ENCODE results near the gene BBX. TPM values are rescaled to one million over a fixed set of nuclear protein-coding genes. Genes with fewer than 3 reads are reported as not detected.

Gene BBX
- total RNA-seq, 1 experiment from 2014 or later: 45.0 TPM

GRCh38 chr3:107817076-107817475 is 294.3 kb downstream of the BBX start:
- POLR2A ChIA-PET: no interaction called here
- CTCF ChIA-PET: interaction anchor here (1.1 kb wide), 1 partner anchor 157 kb away, joined by 6 read pairs; no protein-coding TSS in a partner anchor
- DNase-seq (ENCODE audit: low spot score) (no peak), ATAC-seq (no peak)
- no peaks in the 10 kb centered on the region for H3K27me3 Mint-ChIP-seq (ENCODE audit: low read depth)
- H3K4me1 Mint-ChIP-seq: peaks cover 22% of the 10 kb centered on the region
- H3K27ac Mint-ChIP-seq: no peak overlapping the region
- H3K36me3 Mint-ChIP-seq: no peaks in the 10 kb centered on the region
- H3K4me3 Mint-ChIP-seq: no peak overlapping the region
- H3K9me3 Mint-ChIP-seq: no peaks in the 10 kb centered on the region
- TF ChIP-seq, protein P1, sequence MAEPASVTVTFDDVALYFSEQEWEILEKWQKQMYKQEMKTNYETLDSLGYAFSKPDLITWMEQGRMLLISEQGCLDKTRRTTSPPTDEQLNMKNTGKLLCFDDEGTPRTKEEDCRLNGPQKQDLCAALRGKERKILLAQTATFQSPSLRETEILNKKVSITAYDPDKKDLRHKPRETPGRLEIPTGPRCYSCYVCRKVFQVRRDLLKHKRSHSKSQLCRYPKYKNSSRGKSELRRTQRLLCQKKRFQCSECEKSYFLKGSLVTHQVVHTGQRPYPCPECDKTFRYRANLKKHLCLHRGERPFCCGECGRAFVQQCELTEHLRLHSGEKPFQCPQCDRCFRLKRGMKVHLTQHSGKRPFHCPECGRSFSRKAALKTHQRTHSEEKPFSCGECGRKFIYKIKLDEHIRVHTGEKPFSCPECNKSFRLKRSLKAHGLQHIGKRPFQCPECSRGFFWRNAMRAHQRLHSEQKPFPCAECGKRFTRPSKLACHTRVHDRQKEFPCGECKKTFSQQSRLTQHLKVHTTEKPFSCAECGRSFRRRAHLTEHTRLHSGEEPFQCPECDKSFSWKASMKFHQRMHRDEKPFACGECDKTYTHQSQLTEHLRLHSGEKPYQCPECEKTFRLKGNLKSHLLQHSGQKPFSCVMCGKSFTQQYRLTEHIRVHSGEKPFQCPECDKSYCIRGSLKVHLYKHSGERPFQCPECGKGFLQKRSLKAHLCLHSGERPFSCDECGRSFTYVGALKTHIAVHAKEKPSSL (CRISPR knock-in tag; conservative IDR thresholded peaks at IDR 0.05): no peak
- TF ChIP-seq ATF3 (CRISPR knock-in tag; conservative IDR thresholded peaks at IDR 0.05): no peak
- TF ChIP-seq NFATC4 (CRISPR knock-in tag; IDR thresholded peaks at IDR 0.05): no peak
- TF ChIP-seq HMGXB4 (CRISPR knock-in tag; IDR thresholded peaks at IDR 0.05): no peak
- no peak for TF ChIP-seq FOXK1 (CRISPR knock-in tag; IDR thresholded peaks at IDR 0.05)
- TF ChIP-seq ATF6 (CRISPR knock-in tag; IDR thresholded peaks at IDR 0.05): no peak
- no peak for TF ChIP-seq ZNF396 (CRISPR knock-in tag; IDR thresholded peaks at IDR 0.05; ENCODE audit: borderline replicate concordance)
- TF ChIP-seq, protein P2, sequence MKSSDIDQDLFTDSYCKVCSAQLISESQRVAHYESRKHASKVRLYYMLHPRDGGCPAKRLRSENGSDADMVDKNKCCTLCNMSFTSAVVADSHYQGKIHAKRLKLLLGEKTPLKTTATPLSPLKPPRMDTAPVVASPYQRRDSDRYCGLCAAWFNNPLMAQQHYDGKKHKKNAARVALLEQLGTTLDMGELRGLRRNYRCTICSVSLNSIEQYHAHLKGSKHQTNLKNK (CRISPR knock-in tag; IDR thresholded peaks at IDR 0.05): no peak
- no peak for TF ChIP-seq ZNF671 (CRISPR knock-in tag; IDR thresholded peaks at IDR 0.05)
- no peak for TF ChIP-seq FOXJ3 (CRISPR knock-in tag; IDR thresholded peaks at IDR 0.05; ENCODE audit: borderline replicate concordance)
- no peak for TF ChIP-seq NFE2L1 (CRISPR knock-in tag; IDR thresholded peaks at IDR 0.05)

- H3K36me3 Mint-ChIP-seq: no peaks in the 10 kb centered on the region
- TF ChIP-seq, protein P3, sequence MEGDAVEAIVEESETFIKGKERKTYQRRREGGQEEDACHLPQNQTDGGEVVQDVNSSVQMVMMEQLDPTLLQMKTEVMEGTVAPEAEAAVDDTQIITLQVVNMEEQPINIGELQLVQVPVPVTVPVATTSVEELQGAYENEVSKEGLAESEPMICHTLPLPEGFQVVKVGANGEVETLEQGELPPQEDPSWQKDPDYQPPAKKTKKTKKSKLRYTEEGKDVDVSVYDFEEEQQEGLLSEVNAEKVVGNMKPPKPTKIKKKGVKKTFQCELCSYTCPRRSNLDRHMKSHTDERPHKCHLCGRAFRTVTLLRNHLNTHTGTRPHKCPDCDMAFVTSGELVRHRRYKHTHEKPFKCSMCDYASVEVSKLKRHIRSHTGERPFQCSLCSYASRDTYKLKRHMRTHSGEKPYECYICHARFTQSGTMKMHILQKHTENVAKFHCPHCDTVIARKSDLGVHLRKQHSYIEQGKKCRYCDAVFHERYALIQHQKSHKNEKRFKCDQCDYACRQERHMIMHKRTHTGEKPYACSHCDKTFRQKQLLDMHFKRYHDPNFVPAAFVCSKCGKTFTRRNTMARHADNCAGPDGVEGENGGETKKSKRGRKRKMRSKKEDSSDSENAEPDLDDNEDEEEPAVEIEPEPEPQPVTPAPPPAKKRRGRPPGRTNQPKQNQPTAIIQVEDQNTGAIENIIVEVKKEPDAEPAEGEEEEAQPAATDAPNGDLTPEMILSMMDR (IDR thresholded peaks at IDR 0.05): no peak
- TF ChIP-seq ETV6 (CRISPR knock-in tag; IDR thresholded peaks at IDR 0.05) (no peak), JAZF1 (CRISPR knock-in tag; IDR thresholded peaks at IDR 0.05) (no peak), ATF6 (CRISPR knock-in tag; IDR thresholded peaks at IDR 0.05) (no peak), ZNF317 (CRISPR knock-in tag; IDR thresholded peaks at IDR 0.05; ENCODE audit: borderline replicate concordance, low read depth) (no peak), FOXJ3 (CRISPR knock-in tag; IDR thresholded peaks at IDR 0.05; ENCODE audit: borderline replicate concordance) (no peak), E2F5 (CRISPR knock-in tag; IDR thresholded peaks at IDR 0.05) (no peak), ELF4 (CRISPR knock-in tag; IDR thresholded peaks at IDR 0.05; ENCODE audit: low read depth) (no peak), E2F4 (CRISPR knock-in tag; IDR thresholded peaks at IDR 0.05; ENCODE audit: borderline replicate concordance, low read depth) (no peak), ZNF121 (CRISPR knock-in tag; IDR thresholded peaks at IDR 0.05) (no peak)
- TF ChIP-seq, protein P4, sequence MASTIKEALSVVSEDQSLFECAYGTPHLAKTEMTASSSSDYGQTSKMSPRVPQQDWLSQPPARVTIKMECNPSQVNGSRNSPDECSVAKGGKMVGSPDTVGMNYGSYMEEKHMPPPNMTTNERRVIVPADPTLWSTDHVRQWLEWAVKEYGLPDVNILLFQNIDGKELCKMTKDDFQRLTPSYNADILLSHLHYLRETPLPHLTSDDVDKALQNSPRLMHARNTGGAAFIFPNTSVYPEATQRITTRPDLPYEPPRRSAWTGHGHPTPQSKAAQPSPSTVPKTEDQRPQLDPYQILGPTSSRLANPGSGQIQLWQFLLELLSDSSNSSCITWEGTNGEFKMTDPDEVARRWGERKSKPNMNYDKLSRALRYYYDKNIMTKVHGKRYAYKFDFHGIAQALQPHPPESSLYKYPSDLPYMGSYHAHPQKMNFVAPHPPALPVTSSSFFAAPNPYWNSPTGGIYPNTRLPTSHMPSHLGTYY (CRISPR knock-in tag; IDR thresholded peaks at IDR 0.05): no peak
- TF ChIP-seq, protein P2 (CRISPR knock-in tag; IDR thresholded peaks at IDR 0.05): no peak
These were observed 295.3 kb downstream of the BBX start for GRCh38 chr3:107818025-107818424.

More at GRCh38 chr3:107818025-107818424, 295.3 kb downstream of the BBX start:
- no peak for ATAC-seq
- ChIA-PET POLR2A (no interaction called here), CTCF (no interaction called here)
- Mint-ChIP-seq H3K27ac (no peak overlapping the region), H3K9me3 (no peaks in the 10 kb centered on the region), H3K4me1 (peaks cover 22% of the 10 kb centered on the region), H3K27me3 (ENCODE audit: low read depth) (no peaks in the 10 kb centered on the region), H3K4me3 (no peak overlapping the region)
- DNase-seq (ENCODE audit: low spot score): no peak

Data from WTC11 (cell line).